ENCODE measurements around the gene TBC1D22B.

TBC1D22B gene

GRCh38 chr6:37257634-37258404 lies at the start of gene TBC1D22B, which contains the start of gene TMEM217:
TBC1D22B (plus strand) TSS chr6:37257772; CDS start chr6:37257918, 146 bp downstream.
TMEM217 (minus strand) TSS chr6:37258144; CDS start chr6:37219030, 39,114 bp downstream.
- DNase-seq (ENCODE audit: low spot score), result peak; percentile 99

- peak; percentile 74 for DNase-seq (ENCODE audit: low spot score)
These were observed 49.6 kb upstream of the TBC1D22B start for GRCh38 chr6:37207903-37208456.

- DNase-seq (ENCODE audit: low spot score), result no peak
These were observed 48.8 kb upstream of the TBC1D22B start for GRCh38 chr6:37208793-37209192.

GRCh38 chr6:37209461-37210205 lies 47.9 kb upstream of the TBC1D22B start:
- no peak for DNase-seq (ENCODE audit: low spot score)

- peak; percentile 86 for DNase-seq (ENCODE audit: low spot score)
These were observed 47.1 kb upstream of the TBC1D22B start for GRCh38 chr6:37210313-37210968.

- DNase-seq (ENCODE audit: low spot score), result no peak
These were observed 45.3 kb upstream of the TBC1D22B start for GRCh38 chr6:37212268-37212667.

- DNase-seq (ENCODE audit: low spot score), result no peak
These were observed 39.5 kb upstream of the TBC1D22B start for GRCh38 chr6:37218061-37218460.

GRCh38 chr6:37218511-37218910 lies 39.1 kb upstream of the TBC1D22B start:
- DNase-seq (ENCODE audit: low spot score), result no peak

- no peak for DNase-seq (ENCODE audit: low spot score)
These were observed 35.9 kb upstream of the TBC1D22B start for GRCh38 chr6:37221585-37222124.

- DNase-seq (ENCODE audit: low spot score), result peak; percentile 78
These were observed 35.2 kb upstream of the TBC1D22B start for GRCh38 chr6:37222125-37222967.

- DNase-seq (ENCODE audit: low spot score), result no peak
These were observed 34.6 kb upstream of the TBC1D22B start for GRCh38 chr6:37222992-37223391.

- no peak for DNase-seq (ENCODE audit: low spot score)
These were observed 32.0 kb upstream of the TBC1D22B start for GRCh38 chr6:37225350-37226169.

GRCh38 chr6:37230104-37230503 lies 27.5 kb upstream of the TBC1D22B start:
- DNase-seq (ENCODE audit: low spot score), result no peak

GRCh38 chr6:37232430-37233017 lies 25.0 kb upstream of the TBC1D22B start:
- DNase-seq (ENCODE audit: low spot score), result no peak

- no peak for DNase-seq (ENCODE audit: low spot score)
These were observed 24.0 kb upstream of the TBC1D22B start for GRCh38 chr6:37233541-37233940.

GRCh38 chr6:37236921-37237320 lies 20.7 kb upstream of the TBC1D22B start:
- DNase-seq (ENCODE audit: low spot score), result no peak

- DNase-seq (ENCODE audit: low spot score), result no peak
These were observed 19.8 kb upstream of the TBC1D22B start for GRCh38 chr6:37237789-37238188.

- DNase-seq (ENCODE audit: low spot score), result no peak
These were observed 19.2 kb upstream of the TBC1D22B start for GRCh38 chr6:37238381-37238780.

GRCh38 chr6:37239526-37239925 lies 18.0 kb upstream of the TBC1D22B start:
- DNase-seq (ENCODE audit: low spot score), result no peak
